K562 (cell line): ENCODE results near the gene PDE6D. TPM values are rescaled to one million over a fixed set of nuclear protein-coding genes. Genes with fewer than 3 reads are reported as not detected.

Experiments
- ARID1B ChIP-seq: fragments of 450-650 bp; IDR thresholded peaks from 2 replicates; pipeline ENCODE4 v1.6.1; 2016; ENCODE audit warnings: antibody characterized with exemption, mild to moderate bottlenecking, inconsistent platforms
- ARNT ChIP-seq, 2 experiments: fragments of 450-650 bp; IDR thresholded peaks; 2 replicates each; pipeline ENCODE4 v1.6.1; 2016; ENCODE audit warnings: mild to moderate bottlenecking in 1 of 2
- ASH1L ChIP-seq: fragments of 450-650 bp; IDR thresholded peaks from 2 replicates; pipeline ENCODE4 v1.6.1; 2018; ENCODE audit warnings: borderline replicate concordance, mild to moderate bottlenecking, low read depth; ENCODE audit not compliant: partially characterized antibody
- CHD1 ChIP-seq: fragments of 200-600 bp; sonication (generic); IDR thresholded peaks from one replicate; pipeline ENCODE4 v1.6.1; 2012; ENCODE audit warnings: mild to moderate bottlenecking, moderate library complexity, low read length, inconsistent platforms
- ETV5 ChIP-seq: sonication (generic); formaldehyde crosslinking; IDR thresholded peaks from 2 replicates; pipeline ENCODE4 v1.4.0; 2020; ENCODE audit warnings: low read depth, mild to moderate bottlenecking, missing genetic modification reagents
- FOXO4 ChIP-seq: fragments of 450-650 bp; formaldehyde crosslinking; IDR thresholded peaks from 2 replicates; pipeline ENCODE4 v1.4.0; 2020; ENCODE audit warnings: mild to moderate bottlenecking, moderate library complexity
- HLTF ChIP-seq: fragments of 450-650 bp; IDR thresholded peaks from 2 replicates; pipeline ENCODE4 v1.6.1; 2016
- HNRNPK ChIP-seq: fragments of 200-400 bp; formaldehyde crosslinking; IDR thresholded peaks from one replicate; pipeline ENCODE4 v1.6.1; 2018; ENCODE audit warnings: mild to moderate bottlenecking, low read depth, low read length; ENCODE audit not compliant: poor library complexity, severe bottlenecking
- IRF2 ChIP-seq: sonication (generic); formaldehyde crosslinking; IDR thresholded peaks from 2 replicates; pipeline ENCODE4 v1.8.1; 2022; ENCODE audit warnings: mild to moderate bottlenecking, missing genetic modification reagents
- KDM2B ChIP-seq: fragments of 250-450 bp; sonication (Bioruptor Pico); IDR thresholded peaks from 2 replicates; pipeline ENCODE4 v1.8.0; 2021; ENCODE audit warnings: mild to moderate bottlenecking, moderate library complexity
- KLF13 ChIP-seq: fragments of 450-650 bp; IDR thresholded peaks from 2 replicates; pipeline ENCODE4 v1.6.1; 2016; ENCODE audit warnings: missing genetic modification characterization, low read depth, mild to moderate bottlenecking, missing compliant biosample characterization, moderate library complexity, borderline replicate concordance
- NEUROD1 ChIP-seq: fragments of 150-350 bp; IDR thresholded peaks from 2 replicates; pipeline ENCODE4 v1.6.1; 2014; ENCODE audit warnings: borderline replicate concordance, low read length, low read depth; ENCODE audit not compliant: partially characterized antibody
- RCOR1 ChIP-seq, 2 experiments: IDR thresholded peaks; 2 replicates each; pipeline ENCODE4 v1.6.1; 2012; ENCODE audit warnings: low read depth in 2 of 2, low read length in 2 of 2, borderline replicate concordance in 1 of 2, improper control_type of control experiment in 1 of 2
- SMAD1 ChIP-seq: fragments of 150-350 bp; IDR thresholded peaks from 2 replicates; pipeline ENCODE4 v1.6.1; 2014; ENCODE audit warnings: low read length, low read depth; ENCODE audit not compliant: partially characterized antibody
- SMARCC2 ChIP-seq: fragments of 450-650 bp; IDR thresholded peaks from 2 replicates; pipeline ENCODE4 v1.6.1; 2017; ENCODE audit warnings: antibody characterized with exemption, moderate library complexity, mild to moderate bottlenecking, low read depth
- SRF ChIP-seq, 2 experiments: fragments of 250-450, 450-650 bp in 1 of 2; sonication (Bioruptor Pico) in 1 of 2; sonication (generic) in 1 of 2; formaldehyde crosslinking; IDR thresholded peaks; 2 replicates each; pipeline versions ENCODE4 v1.5.0 to v1.5.1; 2020 to 2022; ENCODE audit warnings: mild to moderate bottlenecking in 1 of 2, missing genetic modification reagents in 1 of 2
- SUPT5H ChIP-seq: fragments of 450-650 bp; IDR thresholded peaks from 2 replicates; pipeline ENCODE4 v1.6.1; 2016
- TSC22D4 ChIP-seq: fragments of 450-650 bp; IDR thresholded peaks from 2 replicates; pipeline ENCODE4 v1.6.1; 2016; ENCODE audit warnings: missing genetic modification characterization, missing biosample characterization, control low read depth
- YY1 ChIP-seq, 3 experiments: IDR thresholded peaks; 2 replicates each; pipeline ENCODE4 v1.6.1; 2011; ENCODE audit warnings: low read length in 2 of 3, mild to moderate bottlenecking in 2 of 3, moderate library complexity in 2 of 3, borderline replicate concordance in 1 of 3, control low read depth in 1 of 3, low read depth in 1 of 3; ENCODE audit not compliant: insufficient read depth in 3 of 3, insufficient replicate concordance in 2 of 3, control insufficient read depth in 1 of 3, insufficient read length in 1 of 3; ENCODE audit errors: extremely low read depth in 1 of 3
- ZKSCAN8 ChIP-seq: fragments of 200-800 bp; sonication (Bioruptor generic); IDR thresholded peaks from 2 replicates; pipeline ENCODE4 v1.6.1; 2016; ENCODE audit warnings: missing genetic modification characterization, missing compliant biosample characterization
- polyA plus RNA-seq, 8 experiments: library from polyadenylated mRNA; depleted of rRNA in 4 of 8; stranded (reverse) in 5 of 8; unstranded in 3 of 8; fragments of >200 nt; fragmentation: Nextera tagmentation in 2 of 8; fragmentation: Illumina TruSeq in 1 of 8; extraction: Ambion mirVana in 2 of 8; extraction: Trizol in 1 of 8; gene quantifications; 2 replicates each; pipeline versions ENCODE4 v1.2.1 to v1.2.3, GENCODE V29; 2011 to 2014; ENCODE audit warnings: inconsistent platforms in 1 of 8, missing spikeins in 1 of 8
- total RNA-seq, 7 experiments: library from RNA; depleted of rRNA in 6 of 7; stranded (reverse); fragments of >200 nt in 6 of 7; fragmentation: Illumina TruSeq in 2 of 7; extraction: Trizol in 2 of 7; gene quantifications; 2 replicates each; pipeline versions ENCODE4 v1.2.1 to v1.2.3, GENCODE V29; 2011 to 2021; ENCODE audit warnings: low replicate concordance in 1 of 7
- TF ChIP-seq, protein P1 (sequence below): fragments of 250-450 bp; sonication (Bioruptor Pico); IDR thresholded peaks from 2 replicates; pipeline ENCODE4 v1.8.0; 2021; ENCODE audit warnings: moderate library complexity, mild to moderate bottlenecking, inconsistent platforms
- TF ChIP-seq, protein P2 (sequence below): fragments of 450-650 bp; IDR thresholded peaks from 2 replicates; pipeline ENCODE4 v1.6.1; 2017; ENCODE audit warnings: mild to moderate bottlenecking, moderate library complexity

Gene PDE6D
- total and polyA plus RNA-seq, 9 of the 15 experiments (the other 6 are each of a cell fraction or from before 2014, with no cell fraction given), result 0.65 to 11.6 (median 7.0) TPM

- TF ChIP-seq KLF13 (tag) (no peak), ZKSCAN8 (peak; percentile 50; the same call in 1 of the 2 replicates), SMAD1 (no peak), RCOR1 (IDR thresholded peaks at IDR 0.05; ENCODE audit: borderline replicate concordance in 1 of 2, low read depth in 2 of 2, low read length in 2 of 2) (no peak), SRF (CRISPR knock-in tag; IDR thresholded peaks at IDR 0.05) (0 out of 4 replicates have a peak, but pooled peaks of 1 of the 2 experiments have one; percentile 22), SMARCC2 (no peak), FOXO4 (CRISPR knock-in tag) (no peak), KDM2B (CRISPR knock-in tag) (0 out of 2 replicates have a peak, but pooled peaks have one; percentile 27), CHD1 (peak; percentile 23), ETV5 (CRISPR knock-in tag) (peak; percentile 29; the same call in 1 of the 2 replicates), NEUROD1 (peak; percentile 98), SUPT5H (peak; percentile 65), HNRNPK (no peak), YY1 (IDR thresholded peaks at IDR 0.05; ENCODE audit: borderline replicate concordance in 1 of 3, control insufficient read depth in 1 of 3, extremely low read depth in 1 of 3, insufficient read depth in 3 of 3, insufficient read length in 1 of 3, insufficient replicate concordance in 2 of 3, low read depth in 1 of 3, low read length in 2 of 3) (peak; percentile 96 to 99 (median 97)), IRF2 (CRISPR knock-in tag) (no peak), ASH1L (peak; percentile 90), ARID1B (peak; percentile 37; the same call in 1 of the 2 replicates), TSC22D4 (tag) (no peak), HLTF (no peak), ARNT (IDR thresholded peaks at IDR 0.05) (peak in 1 of 2 experiments; percentile 92; a peak in 2 of 4 replicates)
- TF ChIP-seq, protein P1, sequence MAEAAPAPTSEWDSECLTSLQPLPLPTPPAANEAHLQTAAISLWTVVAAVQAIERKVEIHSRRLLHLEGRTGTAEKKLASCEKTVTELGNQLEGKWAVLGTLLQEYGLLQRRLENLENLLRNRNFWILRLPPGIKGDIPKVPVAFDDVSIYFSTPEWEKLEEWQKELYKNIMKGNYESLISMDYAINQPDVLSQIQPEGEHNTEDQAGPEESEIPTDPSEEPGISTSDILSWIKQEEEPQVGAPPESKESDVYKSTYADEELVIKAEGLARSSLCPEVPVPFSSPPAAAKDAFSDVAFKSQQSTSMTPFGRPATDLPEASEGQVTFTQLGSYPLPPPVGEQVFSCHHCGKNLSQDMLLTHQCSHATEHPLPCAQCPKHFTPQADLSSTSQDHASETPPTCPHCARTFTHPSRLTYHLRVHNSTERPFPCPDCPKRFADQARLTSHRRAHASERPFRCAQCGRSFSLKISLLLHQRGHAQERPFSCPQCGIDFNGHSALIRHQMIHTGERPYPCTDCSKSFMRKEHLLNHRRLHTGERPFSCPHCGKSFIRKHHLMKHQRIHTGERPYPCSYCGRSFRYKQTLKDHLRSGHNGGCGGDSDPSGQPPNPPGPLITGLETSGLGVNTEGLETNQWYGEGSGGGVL (CRISPR knock-in tag), result no peak
- TF ChIP-seq, protein P2, sequence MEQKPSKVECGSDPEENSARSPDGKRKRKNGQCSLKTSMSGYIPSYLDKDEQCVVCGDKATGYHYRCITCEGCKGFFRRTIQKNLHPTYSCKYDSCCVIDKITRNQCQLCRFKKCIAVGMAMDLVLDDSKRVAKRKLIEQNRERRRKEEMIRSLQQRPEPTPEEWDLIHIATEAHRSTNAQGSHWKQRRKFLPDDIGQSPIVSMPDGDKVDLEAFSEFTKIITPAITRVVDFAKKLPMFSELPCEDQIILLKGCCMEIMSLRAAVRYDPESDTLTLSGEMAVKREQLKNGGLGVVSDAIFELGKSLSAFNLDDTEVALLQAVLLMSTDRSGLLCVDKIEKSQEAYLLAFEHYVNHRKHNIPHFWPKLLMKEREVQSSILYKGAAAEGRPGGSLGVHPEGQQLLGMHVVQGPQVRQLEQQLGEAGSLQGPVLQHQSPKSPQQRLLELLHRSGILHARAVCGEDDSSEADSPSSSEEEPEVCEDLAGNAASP, result no peak
These were observed 74.1 kb downstream of the PDE6D start (continued) for GRCh38 chr2:231706731-231707624.
